Neural progenitor cell (in vitro differentiated cells): ENCODE results near the gene COL4A4. TPM values are rescaled to one million over a fixed set of nuclear protein-coding genes. Genes with fewer than 3 reads are reported as not detected.

Experiments used
- DNase-seq: peaks from one replicate; pipeline ENCODE4 v3.0.0-alpha.2; 2016; ENCODE audit warnings: low spot score
- H2AFZ ChIP-seq: fragments of 200-600 bp; sonication (generic); replicated peaks from 2 replicates; pipeline ENCODE4 v1.6.1; 2016; ENCODE audit warnings: antibody characterized with exemption
- H3F3A ChIP-seq: fragments of 200-600 bp; sonication (generic); 2 replicates; pipeline ENCODE4 v1.6.1; 2016; ENCODE audit warnings: antibody characterized with exemption, low read depth
- H3K27ac ChIP-seq: fragments of 200-600 bp; sonication (generic); 2 replicates; pipeline ENCODE4 v1.5.1; 2016; ENCODE audit warnings: mild to moderate bottlenecking
- H3K27me3 ChIP-seq: fragments of 200-600 bp; sonication (generic); 2 replicates; pipeline ENCODE4 v1.6.1; 2016; ENCODE audit warnings: mild to moderate bottlenecking, moderate library complexity
- H3K36me3 ChIP-seq: fragments of 200-600 bp; sonication (generic); 2 replicates; pipeline ENCODE4 v1.5.1; 2016
- H3K4me1 ChIP-seq: fragments of 200-600 bp; sonication (generic); 2 replicates; pipeline ENCODE4 v1.6.1; 2016; ENCODE audit warnings: mixed run types
- H3K4me2 ChIP-seq: fragments of 200-600 bp; sonication (generic); 2 replicates; pipeline ENCODE4 v1.6.1; 2016
- H3K4me3 ChIP-seq: fragments of 200-600 bp; sonication (generic); 2 replicates; pipeline ENCODE4 v1.5.1; 2016
- H3K79me2 ChIP-seq: fragments of 200-600 bp; sonication (generic); 2 replicates; pipeline ENCODE4 v1.6.1; 2016; ENCODE audit warnings: low read depth
- H3K9ac ChIP-seq: fragments of 200-600 bp; sonication (generic); 2 replicates; pipeline ENCODE4 v1.6.1; 2016
- H3K9me3 ChIP-seq: fragments of 200-600 bp; sonication (generic); 2 replicates; pipeline ENCODE4 v1.5.1; 2016; ENCODE audit warnings: low read depth
- H4K20me1 ChIP-seq: fragments of 200-600 bp; sonication (generic); 2 replicates; pipeline ENCODE4 v1.6.1; 2016; ENCODE audit warnings: low read depth
- H3K27ac Mint-ChIP-seq: 3 replicates; pipeline ENCODE4 v1.8.0; 2021; ENCODE audit warnings: mixed read lengths
- H3K27me3 Mint-ChIP-seq: 2 replicates; pipeline ENCODE4 v1.8.0; 2022; ENCODE audit warnings: low read depth, mild to moderate bottlenecking, inconsistent platforms, moderate library complexity, mixed read lengths; ENCODE audit not compliant: insufficient read depth
- H3K36me3 Mint-ChIP-seq: 3 replicates; pipeline ENCODE4 v1.8.0; 2021; ENCODE audit warnings: mixed read lengths
- H3K4me1 Mint-ChIP-seq: 3 replicates; pipeline ENCODE4 v1.8.0; 2021; ENCODE audit warnings: mixed read lengths
- H3K4me3 Mint-ChIP-seq: 3 replicates; pipeline ENCODE4 v1.8.0; 2021; ENCODE audit warnings: mild to moderate bottlenecking, moderate library complexity, mixed read lengths
- H3K9me3 Mint-ChIP-seq: 3 replicates; pipeline ENCODE4 v1.8.0; 2020; ENCODE audit warnings: mixed read lengths
- EZH2 ChIP-seq: fragments of 200-600 bp; sonication (generic); IDR thresholded peaks from 2 replicates; pipeline ENCODE4 v1.6.1; 2017; ENCODE audit warnings: antibody characterized with exemption, mild to moderate bottlenecking, moderate library complexity
- EZH2phosphoT487 ChIP-seq: fragments of 200-600 bp; sonication (generic); IDR thresholded peaks from 2 replicates; pipeline ENCODE4 v1.6.1; 2017; ENCODE audit warnings: antibody characterized with exemption
- total RNA-seq: library from RNA; depleted of rRNA; stranded (reverse); fragments of >200 nt; gene quantifications from 2 replicates; pipeline ENCODE4 v1.2.3, GENCODE V29; 2015; ENCODE audit warnings: low replicate concordance
- TF ChIP-seq, protein P1 (sequence below): fragments of 200-600 bp; sonication (generic); IDR thresholded peaks from 2 replicates; pipeline ENCODE4 v1.5.1; 2017; ENCODE audit warnings: antibody characterized with exemption, mild to moderate bottlenecking

The COL4A4 gene
- total RNA-seq, 1 donor from 2014 or later: 0.60 TPM

DNA sequence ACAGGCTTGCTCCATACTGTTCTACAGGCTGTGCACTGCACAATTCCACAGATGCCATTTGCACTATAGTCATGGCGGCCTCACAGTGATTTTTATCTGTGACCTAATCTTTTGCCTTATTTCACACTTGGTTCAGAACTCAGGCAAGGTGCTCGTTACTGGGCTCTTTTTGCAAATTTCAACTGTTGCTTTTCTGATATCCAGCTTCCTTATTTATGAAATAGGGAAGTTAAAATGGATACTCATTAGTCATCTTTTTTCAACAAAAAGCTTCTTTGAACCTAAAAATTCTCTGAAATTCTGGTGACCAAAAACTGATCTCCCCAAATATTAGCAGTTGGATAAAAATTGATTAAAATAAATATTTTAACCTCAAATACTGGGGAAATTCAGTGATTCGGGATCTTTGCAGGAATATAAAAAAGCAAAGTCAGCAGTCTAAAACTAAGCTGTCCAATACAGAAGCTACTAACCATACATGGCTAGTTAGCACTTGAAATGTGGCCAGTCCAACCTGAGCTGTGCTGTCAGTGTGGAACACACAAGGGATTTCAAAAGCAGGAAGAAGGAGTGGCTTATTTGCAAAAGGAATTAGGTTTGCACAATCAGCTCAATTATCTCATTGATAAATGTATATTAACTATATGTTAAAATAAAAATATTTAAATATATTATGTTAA, 134.4 kb downstream of the COL4A4 start:
- no peaks in the 10 kb centered on the region for H3K9me3 Mint-ChIP-seq
- Histone ChIP-seq H2AFZ (no peak overlapping the region), H3K4me1 (no peaks in the 10 kb centered on the region), H4K20me1 (no peaks in the 10 kb centered on the region), H3K9ac (no peak overlapping the region), H3K4me3 (no peak overlapping the region), H3K4me2 (no peak overlapping the region), H3K9me3 (no peaks in the 10 kb centered on the region), H3K79me2 (no peaks in the 10 kb centered on the region), H3K27ac (no peak overlapping the region), H3K36me3 (no peaks in the 10 kb centered on the region), H3K27me3 (no peaks in the 10 kb centered on the region), H3F3A (no peaks in the 10 kb centered on the region)
- H3K4me1 Mint-ChIP-seq: no peaks in the 10 kb centered on the region
- DNase-seq: no peak
- H3K27ac Mint-ChIP-seq: no peak overlapping the region
- no peaks in the 10 kb centered on the region for H3K27me3 Mint-ChIP-seq
- no peaks in the 10 kb centered on the region for H3K36me3 Mint-ChIP-seq
- H3K4me3 Mint-ChIP-seq: no peak overlapping the region
- TF ChIP-seq EZH2phosphoT487: no peak
- TF ChIP-seq, protein P1, sequence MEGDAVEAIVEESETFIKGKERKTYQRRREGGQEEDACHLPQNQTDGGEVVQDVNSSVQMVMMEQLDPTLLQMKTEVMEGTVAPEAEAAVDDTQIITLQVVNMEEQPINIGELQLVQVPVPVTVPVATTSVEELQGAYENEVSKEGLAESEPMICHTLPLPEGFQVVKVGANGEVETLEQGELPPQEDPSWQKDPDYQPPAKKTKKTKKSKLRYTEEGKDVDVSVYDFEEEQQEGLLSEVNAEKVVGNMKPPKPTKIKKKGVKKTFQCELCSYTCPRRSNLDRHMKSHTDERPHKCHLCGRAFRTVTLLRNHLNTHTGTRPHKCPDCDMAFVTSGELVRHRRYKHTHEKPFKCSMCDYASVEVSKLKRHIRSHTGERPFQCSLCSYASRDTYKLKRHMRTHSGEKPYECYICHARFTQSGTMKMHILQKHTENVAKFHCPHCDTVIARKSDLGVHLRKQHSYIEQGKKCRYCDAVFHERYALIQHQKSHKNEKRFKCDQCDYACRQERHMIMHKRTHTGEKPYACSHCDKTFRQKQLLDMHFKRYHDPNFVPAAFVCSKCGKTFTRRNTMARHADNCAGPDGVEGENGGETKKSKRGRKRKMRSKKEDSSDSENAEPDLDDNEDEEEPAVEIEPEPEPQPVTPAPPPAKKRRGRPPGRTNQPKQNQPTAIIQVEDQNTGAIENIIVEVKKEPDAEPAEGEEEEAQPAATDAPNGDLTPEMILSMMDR: no peak
- no peak for TF ChIP-seq EZH2

DNA sequence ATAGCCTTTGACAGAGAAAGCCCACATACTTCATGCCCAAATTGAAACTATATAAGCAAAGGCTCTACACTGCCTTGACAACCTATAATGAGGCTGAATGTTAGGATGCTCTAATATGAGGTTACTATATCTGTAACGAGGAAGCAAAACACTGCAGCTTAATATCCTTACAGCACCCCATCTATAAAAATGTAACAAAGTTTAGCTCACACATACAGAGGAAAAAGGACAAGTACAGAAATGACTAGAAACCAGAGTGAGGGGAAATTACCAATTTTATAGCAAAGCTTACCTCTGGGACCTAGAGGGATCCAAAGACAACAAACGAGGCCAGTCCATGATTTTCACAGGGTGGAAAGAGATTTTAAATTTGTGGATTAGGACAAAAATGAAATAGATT, 138.5 kb downstream of the COL4A4 start:
- Histone ChIP-seq H3K4me1 (no peaks in the 10 kb centered on the region), H3K4me2 (no peak overlapping the region), H3K27ac (no peak overlapping the region), H3K79me2 (no peaks in the 10 kb centered on the region), H2AFZ (no peak overlapping the region), H3K36me3 (no peaks in the 10 kb centered on the region), H3K9me3 (no peaks in the 10 kb centered on the region), H3K9ac (no peak overlapping the region), H3F3A (no peaks in the 10 kb centered on the region), H3K27me3 (no peaks in the 10 kb centered on the region), H4K20me1 (no peaks in the 10 kb centered on the region), H3K4me3 (no peak overlapping the region)
- Mint-ChIP-seq H3K27me3 (peaks cover 2% of the 10 kb centered on the region), H3K9me3 (no peaks in the 10 kb centered on the region), H3K27ac (no peak overlapping the region), H3K4me3 (no peak overlapping the region), H3K36me3 (no peaks in the 10 kb centered on the region), H3K4me1 (no peaks in the 10 kb centered on the region)
- DNase-seq: no peak
- TF ChIP-seq EZH2phosphoT487: no peak
- no peak for TF ChIP-seq EZH2
- TF ChIP-seq, protein P1: no peak

DNA sequence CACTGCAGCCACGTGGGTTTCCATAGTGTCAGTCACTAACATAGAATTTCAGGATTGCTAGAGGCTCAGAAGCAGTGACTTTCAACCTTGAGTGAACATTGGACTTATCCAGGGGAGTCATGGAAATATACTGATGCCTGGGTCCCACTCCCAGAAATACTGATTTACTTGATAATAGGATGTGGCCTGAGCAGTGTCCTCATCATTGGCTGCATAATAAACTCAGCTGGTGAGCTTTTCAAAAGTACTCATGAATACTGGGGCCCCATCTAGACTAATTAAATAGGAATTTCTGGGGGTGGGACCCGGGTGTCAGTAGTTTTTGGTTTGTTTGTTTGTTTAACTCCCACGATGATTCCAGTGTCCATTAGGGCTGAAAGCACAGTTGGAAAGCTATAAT, 141.4 kb downstream of the COL4A4 start:
- peaks cover 2% of the 10 kb centered on the region for H3K27me3 Mint-ChIP-seq

More for the DNA sequence above, 141.4 kb downstream of the COL4A4 start:
- Mint-ChIP-seq H3K4me1 (no peaks in the 10 kb centered on the region), H3K27ac (no peak overlapping the region), H3K4me3 (no peak overlapping the region), H3K36me3 (no peaks in the 10 kb centered on the region), H3K9me3 (no peaks in the 10 kb centered on the region)
- Histone ChIP-seq H3F3A (no peaks in the 10 kb centered on the region), H3K9me3 (no peaks in the 10 kb centered on the region), H3K36me3 (no peaks in the 10 kb centered on the region), H3K27me3 (no peaks in the 10 kb centered on the region), H3K4me3 (no peak overlapping the region), H4K20me1 (no peaks in the 10 kb centered on the region), H3K9ac (no peak overlapping the region), H2AFZ (no peak overlapping the region), H3K79me2 (no peaks in the 10 kb centered on the region), H3K4me2 (no peak overlapping the region), H3K27ac (no peak overlapping the region), H3K4me1 (no peaks in the 10 kb centered on the region)
- DNase-seq: no peak
- TF ChIP-seq EZH2phosphoT487 (no peak), EZH2 (no peak)
- TF ChIP-seq, protein P1: no peak
